ENCODE measurements around the gene MTHFD2L.

MTHFD2L gene

DNA sequence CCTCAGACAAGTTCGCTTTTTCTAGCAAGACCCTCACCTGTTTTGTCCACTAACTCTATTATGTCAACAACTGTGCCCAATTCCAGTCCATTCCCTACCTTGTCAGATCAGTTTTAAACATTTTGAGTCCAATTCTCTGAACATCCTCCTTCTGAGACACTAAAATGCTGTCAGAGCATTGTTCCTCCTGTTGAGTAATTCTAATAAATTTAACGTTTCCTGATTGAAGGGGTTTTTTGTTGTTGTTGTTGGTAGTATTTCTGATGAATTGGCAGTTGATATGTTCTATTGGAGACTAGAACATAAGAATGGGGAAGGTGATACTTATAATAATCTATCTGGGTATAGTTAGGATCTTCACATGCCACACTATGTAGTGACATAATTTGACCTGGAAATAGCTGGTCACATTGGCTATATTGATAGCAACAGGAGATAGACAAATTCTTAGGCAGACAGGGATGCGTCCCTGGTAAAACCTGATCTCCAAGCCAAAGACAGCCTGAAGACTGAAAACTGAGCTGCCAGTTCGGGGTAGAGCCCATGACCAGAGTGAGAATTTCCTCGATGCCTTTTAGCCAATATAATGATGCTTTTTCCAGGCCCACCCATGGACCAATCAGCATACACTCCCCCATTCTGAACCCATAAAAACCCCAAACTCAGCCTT is 46.5 kb upstream of the MTHFD2L start:
- in situ Hi-C loops (cut with MboI; ENCODE audit: low sequenced_read_pairs, unreplicated experiment), result no loop called here
- TF ChIP-seq CTCF (IDR thresholded peaks at IDR 0.05; ENCODE audit: borderline replicate concordance, control extremely low read depth, extremely low read depth, insufficient read depth, missing control alignments), result no peak

GRCh38 chr4:74111990-74112389 is 45.9 kb upstream of the MTHFD2L start:
- DNase-seq (ENCODE audit: low spot score), result no peak
- in situ Hi-C loops (cut with MboI; ENCODE audit: low sequenced_read_pairs, unreplicated experiment), result no loop called here
- TF ChIP-seq CTCF (IDR thresholded peaks at IDR 0.05; ENCODE audit: borderline replicate concordance, control extremely low read depth, extremely low read depth, insufficient read depth, missing control alignments), result no peak

More for the DNA sequence above, 46.5 kb upstream of the MTHFD2L start:
- DNase-seq (ENCODE audit: low spot score), result no peak

DNA sequence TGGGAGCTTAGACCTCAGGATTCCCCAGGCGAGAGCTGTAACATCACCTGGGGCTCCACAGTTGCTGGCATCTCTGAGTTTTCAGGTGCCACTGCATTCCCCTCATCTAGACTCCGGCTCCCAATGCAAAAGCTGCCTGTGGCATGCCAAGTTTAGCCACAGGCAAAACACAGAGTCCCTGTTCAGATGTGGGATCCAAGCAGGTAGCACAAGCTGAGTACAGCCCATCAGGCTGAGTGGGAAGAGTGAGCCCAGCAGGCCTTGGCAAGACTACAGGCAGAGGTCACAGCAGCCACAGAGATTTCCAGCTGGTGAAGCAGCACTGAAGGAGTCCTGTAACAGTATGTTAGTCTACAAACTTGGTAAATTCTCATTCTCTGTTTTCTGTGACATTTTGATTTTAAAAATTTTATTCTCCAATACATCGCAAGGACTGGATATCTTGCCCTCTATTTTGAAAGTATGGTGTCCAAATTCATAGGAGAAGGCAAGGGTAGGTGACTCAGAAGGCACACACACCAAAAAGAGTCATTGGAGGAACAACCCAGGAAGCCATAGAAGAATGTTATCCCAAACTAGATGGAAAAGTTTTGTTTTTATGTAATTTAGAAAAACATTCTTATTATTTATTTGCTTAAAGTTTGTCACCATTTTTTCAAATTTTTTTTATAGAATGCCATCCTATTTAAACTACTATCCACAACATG is 45.4 kb upstream of the MTHFD2L start:
- in situ Hi-C loops (cut with MboI; ENCODE audit: low sequenced_read_pairs, unreplicated experiment), result no loop called here
- no peak for DNase-seq (ENCODE audit: low spot score)
- no peak for TF ChIP-seq CTCF (IDR thresholded peaks at IDR 0.05; ENCODE audit: borderline replicate concordance, control extremely low read depth, extremely low read depth, insufficient read depth, missing control alignments)

GRCh38 chr4:74114234-74114633 is 43.7 kb upstream of the MTHFD2L start:
- in situ Hi-C loops (cut with MboI; ENCODE audit: low sequenced_read_pairs, unreplicated experiment), result no loop called here
- no peak for TF ChIP-seq CTCF (IDR thresholded peaks at IDR 0.05; ENCODE audit: borderline replicate concordance, control extremely low read depth, extremely low read depth, insufficient read depth, missing control alignments)

DNA sequence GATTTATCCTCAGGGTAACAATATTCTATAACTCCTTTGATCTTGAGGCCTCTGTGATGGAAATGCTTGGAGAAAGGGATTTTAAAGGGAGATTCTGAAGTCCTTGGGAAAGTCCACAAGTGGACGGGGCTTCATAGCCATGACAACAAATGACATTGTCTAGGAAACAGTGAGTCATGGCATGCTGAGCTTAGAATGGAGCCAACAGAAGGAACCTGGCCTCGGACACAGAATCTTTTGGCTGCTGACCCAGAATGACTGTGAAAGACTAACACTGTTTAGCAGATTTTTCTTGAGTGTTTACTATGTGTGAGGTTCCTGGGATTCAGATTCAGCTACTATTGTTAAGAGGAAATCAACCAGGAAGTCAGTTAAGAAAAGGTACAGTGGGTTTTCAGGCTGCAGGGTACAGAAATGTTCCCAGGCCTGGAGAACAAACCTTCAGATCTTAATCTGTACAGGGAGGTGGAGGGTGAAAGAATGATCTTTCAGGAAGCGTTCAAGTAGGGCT is 40.8 kb upstream of the MTHFD2L start:
- TF ChIP-seq CTCF (IDR thresholded peaks at IDR 0.05; ENCODE audit: borderline replicate concordance, control extremely low read depth, extremely low read depth, insufficient read depth, missing control alignments), result no peak
- DNase-seq (ENCODE audit: low spot score), result no peak
- in situ Hi-C loops (cut with MboI; ENCODE audit: low sequenced_read_pairs, unreplicated experiment), result no loop called here

More at GRCh38 chr4:74114234-74114633, 43.7 kb upstream of the MTHFD2L start:
- DNase-seq (ENCODE audit: low spot score), result no peak

GRCh38 chr4:74118600-74119338 is 39.1 kb upstream of the MTHFD2L start:
- DNase-seq (ENCODE audit: low spot score), result no peak
- no peak for TF ChIP-seq CTCF (IDR thresholded peaks at IDR 0.05; ENCODE audit: borderline replicate concordance, control extremely low read depth, extremely low read depth, insufficient read depth, missing control alignments)
- in situ Hi-C loops (cut with MboI; ENCODE audit: low sequenced_read_pairs, unreplicated experiment), result no loop called here

Measured in GM13976 (cell line).